NCI-H345 (cell line): ENCODE measurements around the gene ERMARD.
A peak's percentile ranks its signal among the peaks of the same experiment; 100 is the strongest.

Experiments
- DNase-seq: peaks from one replicate; lab custom pipeline; 2025; lab: John Stamatoyannopoulos, UW

The ERMARD gene

DNA sequence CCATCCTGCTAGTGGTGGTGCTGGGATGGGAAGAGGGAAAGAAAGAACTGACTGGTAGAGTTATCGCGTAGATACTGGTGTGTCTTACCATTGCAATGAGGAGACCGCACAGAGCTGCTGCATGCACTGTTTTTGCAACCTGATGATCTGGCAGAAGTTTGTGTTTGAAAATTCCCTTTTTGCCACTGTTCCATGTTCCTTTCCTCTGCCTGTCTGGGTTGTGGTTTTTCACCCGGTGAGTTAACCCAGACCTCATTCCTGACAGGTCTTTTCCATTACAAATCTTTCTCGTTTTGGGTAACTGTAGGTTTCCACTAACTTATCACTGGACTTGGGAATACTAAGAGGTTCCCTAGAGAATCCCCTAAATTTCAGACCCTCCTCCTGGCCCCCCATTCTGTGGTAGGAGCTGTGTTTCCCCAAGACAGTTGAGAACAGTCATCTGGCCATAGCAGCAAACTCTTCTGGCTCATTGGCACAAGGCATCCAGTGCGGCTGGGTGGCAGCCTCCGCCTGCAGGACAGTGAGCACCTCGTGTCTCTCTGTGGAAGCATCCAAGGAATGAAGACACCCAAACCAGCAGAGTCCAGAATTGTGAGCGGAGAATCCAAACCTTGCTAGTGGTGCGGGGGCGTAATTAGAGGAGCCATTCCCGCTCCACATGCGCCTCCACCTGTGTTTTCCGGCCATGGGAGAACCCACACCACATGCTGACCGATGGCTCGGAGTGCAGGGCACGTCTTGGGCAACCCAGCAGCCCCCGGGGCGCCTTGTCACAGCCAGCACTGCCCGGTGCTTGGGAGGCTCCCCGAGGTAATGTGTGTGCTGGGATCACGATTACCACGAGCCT lies 32.8 kb downstream of the ERMARD start:
- DNase-seq, result no peak

DNA sequence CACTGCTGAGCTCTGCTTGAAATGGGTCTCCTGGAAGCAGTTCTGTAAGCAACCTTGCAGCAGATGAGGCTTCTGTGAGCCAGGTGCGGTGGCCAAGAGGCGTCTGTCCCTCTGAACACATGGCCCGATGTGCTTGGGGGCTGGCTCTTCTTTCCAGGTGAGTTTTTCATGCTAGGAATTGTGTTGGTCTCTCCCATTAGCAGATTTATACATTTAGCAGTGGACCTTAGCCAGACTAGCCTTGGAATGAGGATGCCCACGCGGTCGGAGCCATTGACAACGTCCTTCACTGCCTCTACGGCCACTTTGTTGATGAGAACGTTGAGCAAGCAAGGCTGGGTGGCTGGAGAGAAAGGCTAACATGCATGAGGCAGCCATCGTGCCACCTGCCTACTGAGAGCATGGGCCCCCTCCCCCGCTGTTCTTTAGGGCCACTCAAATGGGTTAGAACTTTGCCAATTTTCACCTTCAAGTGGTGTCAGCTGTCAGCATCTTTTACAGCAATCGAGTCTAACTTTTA lies 33.5 kb downstream of the ERMARD start:
- no peak for DNase-seq

- DNase-seq, result no peak
Observed at GRCh38 chr6:169785566-169785965, 34.1 kb downstream of the ERMARD start.

GRCh38 chr6:169786349-169786748 lies 34.9 kb downstream of the ERMARD start:
- no peak for DNase-seq

DNA sequence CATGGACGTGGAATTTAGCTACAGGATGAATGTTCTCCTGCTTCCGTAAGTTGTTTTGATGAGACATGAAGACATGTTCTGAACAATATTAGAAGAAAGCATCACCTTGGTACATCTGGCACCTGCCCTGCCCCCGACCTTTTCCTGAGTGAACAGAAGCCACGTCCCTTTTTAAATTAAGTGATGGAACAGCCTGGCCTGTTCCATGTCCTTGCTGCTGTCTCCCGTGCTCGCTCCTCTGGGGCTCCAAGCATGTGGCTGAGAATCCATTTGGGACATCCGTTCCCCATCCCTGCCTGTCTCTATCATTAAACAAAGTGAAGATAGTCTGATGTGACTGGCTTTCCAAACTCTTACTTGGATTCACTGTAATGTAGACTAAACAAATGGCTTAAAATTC lies 36.4 kb downstream of the ERMARD start:
- no peak for DNase-seq

GRCh38 chr6:169788809-169789145 lies 37.4 kb downstream of the ERMARD start:
- no peak for DNase-seq

DNA sequence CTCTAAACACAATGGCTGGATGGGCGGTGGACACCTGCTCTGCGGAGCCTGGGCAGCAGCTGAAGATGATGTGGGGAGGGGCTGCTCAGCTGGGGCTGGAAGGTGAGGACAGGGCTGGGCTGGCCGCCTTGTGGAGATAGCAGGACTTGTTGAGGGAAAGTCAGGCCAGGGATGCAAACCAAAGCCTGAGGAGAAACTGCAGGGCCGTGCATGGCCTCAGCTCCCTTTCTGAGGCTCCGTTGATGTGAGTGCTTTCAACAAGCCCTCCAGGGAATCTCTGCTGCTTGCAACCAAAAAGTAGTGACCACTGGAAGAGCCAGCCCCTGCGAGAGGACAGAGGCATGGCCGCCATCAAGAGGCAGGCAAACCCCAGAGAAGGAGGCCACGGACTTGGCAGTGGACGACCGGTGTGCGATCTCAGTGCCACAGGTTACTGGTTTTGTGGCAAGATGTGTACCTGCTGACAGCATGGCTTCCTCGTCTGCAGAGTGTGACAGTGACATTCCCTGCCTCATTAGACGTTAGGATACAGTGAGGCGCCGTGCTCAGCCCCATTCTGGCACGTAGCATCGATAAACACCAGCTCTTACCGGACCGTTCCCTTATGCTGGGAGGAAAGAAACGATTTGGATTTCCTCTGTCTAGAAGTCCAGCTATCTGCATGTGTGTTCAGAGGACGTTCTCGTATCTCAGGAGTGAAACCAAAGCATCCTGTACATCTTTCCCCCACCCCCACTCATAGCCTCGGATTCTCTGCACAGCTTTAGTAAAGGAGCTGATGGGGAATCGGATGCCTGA lies 37.9 kb downstream of the ERMARD start:
- no peak for DNase-seq

- peak; percentile 81 for DNase-seq
Observed at GRCh38 chr6:169789944-169790927, 38.8 kb downstream of the ERMARD start.

GRCh38 chr6:169791721-169792131 lies 40.3 kb downstream of the ERMARD start:
- peak; percentile 61 for DNase-seq

DNA sequence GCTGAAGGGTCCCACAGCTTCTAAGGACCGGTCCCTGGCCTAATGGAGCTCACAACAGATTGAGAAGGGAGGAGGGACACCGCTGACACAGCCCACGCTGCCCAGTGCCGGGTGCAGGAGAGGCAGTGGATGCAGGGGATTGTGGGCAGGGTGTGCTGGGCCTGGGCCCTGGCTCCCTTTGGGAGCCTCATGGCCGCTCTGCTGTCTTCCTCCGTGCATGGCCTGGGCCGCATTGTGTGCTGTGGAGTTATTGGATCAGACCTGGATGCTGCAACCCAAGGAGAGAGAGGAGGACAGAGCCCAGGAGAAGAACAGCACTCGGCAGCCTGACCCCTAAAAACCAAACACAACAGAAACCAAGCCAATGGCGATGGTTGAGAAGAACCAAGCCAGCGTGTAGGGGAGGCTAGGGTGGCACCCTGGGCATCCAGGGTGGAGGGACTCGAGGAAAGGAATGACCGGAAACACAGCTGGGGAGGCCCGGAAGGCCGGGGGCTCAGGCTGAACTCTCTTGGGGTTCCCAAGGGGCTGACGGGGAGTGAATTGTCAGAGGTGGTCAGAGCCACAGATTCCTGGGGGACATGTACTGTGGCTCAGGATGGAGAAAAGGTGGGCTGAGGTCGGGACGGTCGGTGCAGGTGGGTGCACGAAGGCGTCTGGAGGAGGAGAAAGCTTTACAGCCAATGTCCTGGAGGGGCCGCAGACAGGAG lies 41.0 kb downstream of the ERMARD start:
- DNase-seq, result no peak

DNA sequence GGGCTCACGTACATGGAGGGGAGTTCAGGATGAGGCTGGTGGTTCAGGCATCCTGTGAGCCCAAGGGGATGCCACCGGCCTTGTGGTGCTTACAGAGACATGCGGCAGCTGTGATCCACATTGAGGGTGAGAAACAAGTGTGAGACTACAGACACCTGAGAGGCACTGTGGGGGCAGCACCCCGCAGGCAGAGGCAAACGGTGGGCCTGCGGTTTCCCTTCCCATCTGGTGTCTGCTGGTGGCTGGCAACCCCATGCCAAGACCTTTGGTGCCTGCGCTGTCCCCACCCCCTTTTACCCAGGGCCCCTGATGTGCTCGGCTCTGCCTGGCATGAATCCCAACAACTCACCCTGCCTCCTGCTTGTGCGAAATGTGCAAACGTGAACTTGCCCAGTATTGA lies 42.0 kb downstream of the ERMARD start:
- peak; percentile 25 for DNase-seq

DNA sequence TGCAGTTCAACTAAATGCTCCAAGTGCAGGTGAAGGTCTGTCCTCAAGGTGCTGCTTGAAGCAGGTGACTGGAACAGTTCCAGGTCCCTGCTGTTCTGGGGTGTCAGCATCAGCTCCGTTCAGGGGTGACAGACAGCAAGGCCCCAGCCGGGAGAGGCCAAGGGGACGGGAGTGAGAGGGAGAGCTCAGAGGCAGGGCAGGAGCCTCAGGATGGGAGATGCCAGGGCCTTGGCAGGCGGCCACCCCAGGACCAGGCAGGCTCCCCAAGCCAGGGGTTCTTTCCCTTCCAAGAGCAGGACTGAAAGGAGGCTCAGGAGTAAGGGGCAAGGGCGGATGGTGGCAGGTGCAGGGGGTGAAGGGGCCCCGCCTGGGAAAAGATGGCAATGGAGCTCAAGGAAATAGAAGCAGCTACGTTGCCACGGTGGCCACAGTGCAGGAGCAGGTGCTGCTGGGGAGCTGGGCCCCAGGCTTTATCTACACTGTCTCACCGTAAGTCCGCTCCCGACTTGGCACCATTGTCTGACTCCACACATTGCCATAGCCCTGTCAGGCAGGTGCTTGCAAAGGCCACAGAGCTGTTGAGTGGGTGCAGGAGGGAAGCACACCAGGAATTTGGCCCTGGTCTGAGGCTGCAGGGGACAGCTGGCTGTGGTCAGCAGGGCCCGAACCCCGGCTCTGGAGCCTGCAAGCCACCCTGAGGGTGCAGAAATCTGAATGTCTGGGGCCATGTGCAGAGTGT lies 43.1 kb downstream of the ERMARD start:
- peak; percentile 77 for DNase-seq

GRCh38 chr6:169795196-169795595 lies 43.8 kb downstream of the ERMARD start:
- DNase-seq, result no peak

- DNase-seq, result no peak
Observed at GRCh38 chr6:169798764-169799473, 47.5 kb downstream of the ERMARD start.

DNA sequence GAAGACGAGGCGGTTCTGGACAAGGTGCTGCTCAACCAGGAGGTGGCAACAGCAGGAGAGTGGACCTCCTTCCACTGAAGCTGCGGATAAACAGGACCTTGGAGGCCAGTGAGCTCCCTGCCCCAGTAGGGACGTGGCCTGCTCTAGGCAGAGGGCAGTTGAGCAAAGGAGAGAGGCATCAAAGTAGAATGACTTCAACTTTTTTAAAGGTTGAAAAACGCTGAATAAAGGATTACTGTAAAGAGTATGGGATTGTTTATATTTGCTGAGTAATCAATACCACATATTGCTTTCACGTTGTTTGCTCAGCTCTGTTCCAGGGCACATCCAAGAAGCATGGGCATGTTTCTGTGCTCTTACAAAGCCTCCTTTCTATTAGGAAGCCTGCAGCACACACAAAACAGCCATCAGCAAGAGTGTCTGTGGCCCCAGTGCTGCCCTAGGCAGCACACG lies 48.1 kb downstream of the ERMARD start:
- DNase-seq, result peak; percentile 8

DNA sequence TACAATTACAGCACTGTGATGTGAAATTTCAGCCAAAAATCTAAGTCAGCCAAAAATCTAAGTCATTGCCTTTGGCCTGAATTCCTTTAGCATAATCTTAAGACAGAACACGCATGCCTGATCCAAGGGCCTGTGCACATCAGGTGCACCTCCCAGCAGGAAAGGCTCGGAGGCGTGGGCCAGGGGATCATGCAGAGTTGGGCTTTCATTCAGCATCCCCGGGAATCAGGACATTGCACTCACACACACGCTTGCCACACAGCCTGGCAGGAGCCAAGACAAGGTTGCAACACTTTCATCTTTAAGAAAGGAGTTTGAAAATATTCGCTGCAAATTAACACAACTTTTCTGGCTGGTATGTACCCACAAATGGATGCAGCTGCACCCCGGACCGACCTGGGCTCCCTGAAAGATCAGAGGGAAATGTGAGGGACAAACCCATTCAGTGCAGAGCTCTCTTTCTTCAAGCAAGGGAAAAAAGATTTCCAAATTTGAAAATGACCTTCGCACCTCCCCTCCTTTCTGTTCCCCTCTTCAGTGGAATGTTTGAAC lies 48.8 kb downstream of the ERMARD start:
- no peak for DNase-seq

GRCh38 chr6:169800668-169801395 lies 49.4 kb downstream of the ERMARD start:
- peak; percentile 81 for DNase-seq

GRCh38 chr6:169801396-169802160 lies 50.2 kb downstream of the ERMARD start:
- DNase-seq, result peak; percentile 69
